Colonic mucosa (tissue), 4 donors: ENCODE data around the gene ZFYVE1. TPM values are rescaled to one million over a fixed set of nuclear protein-coding genes. Genes with fewer than 3 reads are reported as not detected.

Experiments
- DNase-seq: peaks from one replicate; pipeline ENCODE4 v3.0.0-alpha.2; 2020
- H3K27ac ChIP-seq: fragments of 200-600 bp; one replicate; pipeline ENCODE4 v1.8.0; 2021
- H3K27me3 ChIP-seq: fragments of 200-600 bp; one replicate; pipeline ENCODE4 v1.8.0; 2021
- H3K36me3 ChIP-seq: fragments of 200-600 bp; one replicate; pipeline ENCODE4 v1.8.0; 2021
- H3K4me1 ChIP-seq: fragments of 200-600 bp; one replicate; pipeline ENCODE4 v1.8.0; 2021; ENCODE audit warnings: mild to moderate bottlenecking
- H3K4me3 ChIP-seq: fragments of 200-600 bp; one replicate; pipeline ENCODE4 v1.8.0; 2021
- H3K9ac ChIP-seq, 2 donors: one replicate each; pipeline ENCODE4 v1.7.0; 2013; ENCODE audit warnings: control low read depth in 2 of 2, low read depth in 2 of 2, low read length in 2 of 2
- H3K9me3 ChIP-seq: fragments of 200-600 bp; one replicate; pipeline ENCODE4 v1.8.0; 2021
- CTCF ChIP-seq: fragments of 200-600 bp; IDR thresholded peaks from one replicate; pipeline ENCODE4 v1.8.0; 2022; ENCODE audit warnings: antibody characterized with exemption, mild to moderate bottlenecking
- intact Hi-C: fragments of 100-400 bp; cut with DNase I; formaldehyde crosslinking; loops from one replicate; pipeline ENCODE4 v1.14.1; 2022
- total RNA-seq, 2 donors: library from RNA; stranded (reverse); fragmentation: NEBNext Ultra II Directional in 1 of 2; extraction: Animal tissue kit (Norgen Biotek cat#: 25700) in 1 of 2; gene quantifications; one replicate each; pipeline ENCODE4 v1.2.1, GENCODE V29; 2021
- donor health status: healthy.
- donor health status: DM: no; HTN: no; CAD: no.
- donor health status: DM: no; HTN: no; CAD: no.

Gene ZFYVE1
- total RNA-seq, 2 donors from 2014 or later = 11.7 to 17.5 TPM

DNA sequence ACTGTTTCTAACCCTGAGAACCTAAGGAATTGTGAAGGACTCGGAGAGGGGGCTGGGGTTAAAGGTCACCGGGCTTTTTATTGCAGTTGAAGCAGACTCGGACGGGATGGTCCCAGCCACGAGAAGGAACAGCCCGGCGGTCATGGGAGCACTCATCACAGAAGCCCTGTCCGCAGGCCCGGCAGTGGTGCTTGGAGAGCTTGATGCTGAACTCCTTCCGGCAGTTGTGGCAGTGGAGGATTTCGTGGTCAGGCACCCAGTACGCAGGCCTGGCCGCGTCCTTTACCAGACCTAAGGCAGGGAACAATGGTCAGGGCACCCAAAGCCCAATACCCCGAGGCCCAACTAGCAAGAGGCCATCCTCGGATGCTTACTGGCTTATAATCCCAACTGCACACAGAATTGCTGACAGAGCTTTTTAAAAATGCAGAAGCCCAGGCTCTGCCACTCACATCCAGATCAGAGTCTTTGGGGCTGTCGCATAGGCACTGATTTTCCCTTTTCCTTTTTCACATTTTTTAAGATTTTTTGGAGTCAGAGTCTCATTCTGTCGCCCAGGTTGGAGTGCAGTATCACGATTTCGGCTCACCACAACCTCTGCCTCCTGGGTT, 56.0 kb downstream of the ZFYVE1 start:
- peaks cover 8% of the 10 kb centered on the region for H3K36me3 ChIP-seq

DNA sequence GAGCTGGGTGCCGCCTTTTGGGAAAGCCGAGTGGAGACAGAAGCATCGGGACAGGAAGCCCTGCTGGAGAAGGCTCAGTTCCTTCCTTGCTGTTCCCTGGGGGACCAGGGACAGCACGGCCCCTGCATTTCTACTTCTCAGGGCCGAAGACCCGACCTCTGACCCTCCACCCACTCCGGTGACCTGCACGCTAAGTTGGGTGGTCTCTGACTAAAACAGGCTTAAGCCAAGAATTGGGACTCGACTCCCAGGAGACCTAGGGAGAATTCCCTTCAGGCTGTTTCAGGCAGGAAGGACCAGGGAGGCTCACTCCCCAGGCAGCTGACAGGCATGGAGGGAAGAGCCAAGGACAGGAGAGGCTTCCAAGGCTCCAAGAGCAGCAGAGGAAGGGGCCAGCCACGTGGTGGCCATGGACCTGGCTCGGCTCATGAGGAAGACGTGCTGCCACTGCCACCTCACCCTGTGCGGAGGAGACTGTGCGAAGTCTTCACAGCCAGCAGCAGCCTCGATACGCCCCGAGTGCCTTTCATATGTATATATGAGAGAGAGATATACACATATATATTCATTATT, 56.8 kb downstream of the ZFYVE1 start:
- Histone ChIP-seq H3K4me1 (no peaks in the 10 kb centered on the region), H3K4me3 (no peak overlapping the region), H3K9ac (no peak overlapping the region), H3K36me3 (peaks cover 4% of the 10 kb centered on the region), H3K27me3 (no peaks in the 10 kb centered on the region), H3K27ac (no peak overlapping the region), H3K9me3 (no peaks in the 10 kb centered on the region)
- no peak for DNase-seq
- intact Hi-C loops = no loop called here
- TF ChIP-seq CTCF = no peak

More for the DNA sequence above, 56.0 kb downstream of the ZFYVE1 start:
- H3K27ac ChIP-seq = no peak overlapping the region
- no peak overlapping the region for H3K9ac ChIP-seq
- intact Hi-C loops = no loop called here
- TF ChIP-seq CTCF = no peak
- H3K9me3 ChIP-seq = no peaks in the 10 kb centered on the region
- H3K27me3 ChIP-seq = no peaks in the 10 kb centered on the region
- no peak overlapping the region for H3K4me3 ChIP-seq
- H3K4me1 ChIP-seq = no peaks in the 10 kb centered on the region
- DNase-seq = no peak

GRCh38 chr14:72968316-72968715, 58.6 kb downstream of the ZFYVE1 start:
- intact Hi-C loops = no loop called here
- H3K9ac ChIP-seq = no peak overlapping the region
- no peak for TF ChIP-seq CTCF
- H3K4me1 ChIP-seq = no peaks in the 10 kb centered on the region
- no peak overlapping the region for H3K27ac ChIP-seq
- H3K4me3 ChIP-seq = no peak overlapping the region
- no peak for DNase-seq
- H3K27me3 ChIP-seq = no peaks in the 10 kb centered on the region
- no peaks in the 10 kb centered on the region for H3K9me3 ChIP-seq
- no peaks in the 10 kb centered on the region for H3K36me3 ChIP-seq

DNA sequence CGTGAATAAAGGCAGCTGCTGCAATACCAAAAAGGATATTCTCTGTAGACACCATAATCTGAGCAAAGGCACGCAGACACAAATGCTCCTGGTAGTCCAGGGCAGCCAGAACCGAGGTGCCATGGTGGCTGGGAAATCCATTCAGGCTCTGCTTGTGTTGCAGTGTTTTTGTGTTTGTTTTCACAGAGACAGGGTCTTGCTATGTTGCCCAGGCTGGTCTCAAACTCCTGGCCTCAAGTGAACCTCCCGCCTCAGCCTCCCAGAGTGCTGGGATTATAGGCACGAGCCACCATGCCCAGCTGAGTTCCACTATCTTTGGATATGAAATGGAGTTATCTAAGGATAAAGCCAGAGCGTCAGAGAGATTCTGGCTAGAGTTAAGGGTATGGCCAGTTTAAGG, 60.9 kb downstream of the ZFYVE1 start:
- Histone ChIP-seq H3K9me3 (no peaks in the 10 kb centered on the region), H3K4me3 (no peak overlapping the region), H3K27me3 (no peaks in the 10 kb centered on the region), H3K4me1 (no peaks in the 10 kb centered on the region), H3K9ac (no peak overlapping the region), H3K27ac (no peak overlapping the region), H3K36me3 (no peaks in the 10 kb centered on the region)
- TF ChIP-seq CTCF = no peak
- no peak for DNase-seq
- intact Hi-C loops = no loop called here

GRCh38 chr14:72965249-72965648, 61.7 kb downstream of the ZFYVE1 start:
- no peak for DNase-seq
- Histone ChIP-seq H3K27ac (no peak overlapping the region), H3K36me3 (no peaks in the 10 kb centered on the region), H3K4me1 (no peaks in the 10 kb centered on the region), H3K4me3 (no peak overlapping the region), H3K27me3 (no peaks in the 10 kb centered on the region), H3K9me3 (no peaks in the 10 kb centered on the region), H3K9ac (no peak overlapping the region)
- intact Hi-C loops = no loop called here
- TF ChIP-seq CTCF = no peak
